Measurements from ENCODE around the gene BORA.
A peak's percentile ranks its signal among the peaks of the same experiment; 100 is the strongest.
"Not testable (repeated sequence)": the region's sequence is repeated elsewhere in the genome, so short reads cannot be mapped to it uniquely, and the experiment has no call there.

Gene BORA

GRCh38 chr13:72763411-72763810, 35.7 kb downstream of the BORA start:
- no peak for DNase-seq (ENCODE audit: low read depth)

- DNase-seq (ENCODE audit: low read depth) = no peak
Measured at GRCh38 chr13:72774019-72774418, 46.3 kb downstream of the BORA start.

- DNase-seq (ENCODE audit: low read depth) = peak; percentile 99
Measured at GRCh38 chr13:72781451-72782439, 54.0 kb downstream of the BORA start, which contains the start of the genes DIS3 and PIBF1. Gene DIS3 (minus strand): TSS chr13:72781900. CDS start chr13:72781832, 68 bp downstream. Gene PIBF1 (plus strand): TSS chr13:72782133. CDS start chr13:72783470, 1,337 bp downstream.

- peak; percentile 21 for DNase-seq (ENCODE audit: low read depth)
Measured at GRCh38 chr13:72782717-72783116, 55.0 kb downstream of the BORA start.

- not testable (repeated sequence) for DNase-seq (ENCODE audit: low read depth)
Measured at GRCh38 chr13:72784679-72785078, 57.0 kb downstream of the BORA start.

- no peak for DNase-seq (ENCODE audit: low read depth)
Measured at GRCh38 chr13:72788831-72789230, 61.1 kb downstream of the BORA start.

GRCh38 chr13:72792640-72793039, 64.9 kb downstream of the BORA start:
- no peak for DNase-seq (ENCODE audit: low read depth)

- no peak for DNase-seq (ENCODE audit: low read depth)
Measured at GRCh38 chr13:72798817-72799216, 71.1 kb downstream of the BORA start.

- DNase-seq (ENCODE audit: low read depth) = no peak
Measured at GRCh38 chr13:72804301-72804700, 76.6 kb downstream of the BORA start.

Data from ELR (cell line).